HG03139 (cell line): ENCODE data around the gene GPER1.
"Not testable (repeated sequence)": the region's sequence is repeated elsewhere in the genome, so short reads cannot be mapped to it uniquely, and the experiment has no call there.

Source experiments
- ATAC-seq: cut with Tn5 transposase; IDR thresholded peaks from one replicate; pipeline ENCODE4 v1.9.1; 2021; ENCODE audit not compliant: unreplicated experiment

The GPER1 gene

GRCh38 chr7:1116383-1117008, 28.6 kb downstream of the GPER1 start:
- not testable (repeated sequence) for ATAC-seq

- no peak for ATAC-seq
Observed at GRCh38 chr7:1117321-1117928, 29.5 kb downstream of the GPER1 start.

- no peak for ATAC-seq
Observed at GRCh38 chr7:1119201-1119600, 31.3 kb downstream of the GPER1 start.

- no peak for ATAC-seq
Observed at GRCh38 chr7:1120791-1121190, 32.9 kb downstream of the GPER1 start.

- no peak for ATAC-seq
Observed at GRCh38 chr7:1121476-1121875, 33.6 kb downstream of the GPER1 start.

- ATAC-seq = no peak
Observed at GRCh38 chr7:1121886-1122831, 34.2 kb downstream of the GPER1 start.

- ATAC-seq = no peak
Observed at GRCh38 chr7:1122832-1123501, 35.1 kb downstream of the GPER1 start.

GRCh38 chr7:1123715-1124114, 35.8 kb downstream of the GPER1 start:
- no peak for ATAC-seq

GRCh38 chr7:1124164-1124563, 36.3 kb downstream of the GPER1 start:
- no peak for ATAC-seq

GRCh38 chr7:1124816-1125602, 37.1 kb downstream of the GPER1 start:
- ATAC-seq = no peak

GRCh38 chr7:1125603-1125969, 37.7 kb downstream of the GPER1 start:
- no peak for ATAC-seq

GRCh38 chr7:1127001-1127400, 39.1 kb downstream of the GPER1 start:
- ATAC-seq = no peak

- no peak for ATAC-seq
Observed at GRCh38 chr7:1129431-1129830, 41.5 kb downstream of the GPER1 start.

GRCh38 chr7:1130021-1130990, 42.4 kb downstream of the GPER1 start:
- ATAC-seq = no peak

- ATAC-seq = no peak
Observed at GRCh38 chr7:1131471-1132265, 43.8 kb downstream of the GPER1 start.

- ATAC-seq = no peak
Observed at GRCh38 chr7:1134951-1135350, 47.0 kb downstream of the GPER1 start.

GRCh38 chr7:1136841-1137516, 49.1 kb downstream of the GPER1 start:
- ATAC-seq = no peak

- ATAC-seq = no peak
Observed at GRCh38 chr7:1137517-1138167, 49.7 kb downstream of the GPER1 start.
